Stimulated activated memory B cell treated with anti-CD40 and anti-IgM and Interleukin-4, amounts not matched to agents 10 μg/mL and 1 μg/mL and 100 μg/mL, for 72 hours (primary cell): ENCODE data around the gene CLCN4.
A peak's percentile ranks its signal among the peaks of the same experiment; 100 is the strongest.

Source experiments
- ATAC-seq: fragments of 150-1000 bp; cut with Tn5 transposase; 2 replicates; pipeline ENCODE4 v1.10.0; 2021
- H3K27ac Mint-ChIP-seq: one replicate; pipeline ENCODE4 v1.8.0; 2022; ENCODE audit warnings: mild to moderate bottlenecking, mixed read lengths
- H3K27me3 Mint-ChIP-seq: one replicate; pipeline ENCODE4 v1.8.0; 2022; ENCODE audit warnings: mixed read lengths
- H3K36me3 Mint-ChIP-seq: one replicate; pipeline ENCODE4 v1.8.0; 2022; ENCODE audit warnings: mixed read lengths
- H3K4me1 Mint-ChIP-seq: one replicate; pipeline ENCODE4 v1.8.0; 2022; ENCODE audit warnings: mixed read lengths
- H3K4me3 Mint-ChIP-seq: one replicate; pipeline ENCODE4 v1.8.0; 2022; ENCODE audit warnings: mild to moderate bottlenecking, moderate library complexity, mixed read lengths
- H3K9me3 Mint-ChIP-seq: one replicate; pipeline ENCODE4 v1.8.0; 2022; ENCODE audit warnings: mixed read lengths

CLCN4 gene

GRCh38 chrX:10156199-10157031 lies at the start of gene CLCN4:
CLCN4 (plus strand) TSS chrX:10156975; CDS start chrX:10185033, 28,058 bp downstream.
- H3K4me3 Mint-ChIP-seq: peak within 1 kb of the TSS; percentile 82
- no peaks in the 10 kb centered on the region for H3K27me3 Mint-ChIP-seq
- peak within 1 kb of the TSS; percentile 87 for H3K27ac Mint-ChIP-seq
- peaks cover 14% of the 10 kb centered on the region for H3K36me3 Mint-ChIP-seq
- ATAC-seq: peak; percentile 92
- peaks cover 19% of the 10 kb centered on the region for H3K4me1 Mint-ChIP-seq
- no peaks in the 10 kb centered on the region for H3K9me3 Mint-ChIP-seq

DNA sequence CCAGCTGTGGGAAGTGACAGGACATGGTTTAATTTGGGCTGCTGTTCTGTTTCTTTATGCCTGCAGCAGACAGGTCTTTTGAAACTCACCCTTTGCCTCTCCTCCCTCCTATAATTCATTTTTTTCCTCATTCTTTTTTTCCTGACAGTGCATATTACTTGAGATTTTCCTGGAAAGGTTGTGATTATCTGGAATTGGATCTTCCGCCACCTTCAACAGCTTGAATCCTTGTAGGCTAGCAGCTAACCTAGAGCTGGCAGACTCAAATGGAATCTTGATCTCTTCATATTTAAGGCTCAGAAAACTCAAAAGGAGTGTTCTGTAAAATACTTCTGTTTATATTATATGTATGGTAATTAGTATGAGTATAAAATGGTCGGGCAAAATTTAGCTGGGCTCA lies 49.3 kb upstream of the CLCN4 start:
- peaks cover 18% of the 10 kb centered on the region for H3K36me3 Mint-ChIP-seq
- H3K4me3 Mint-ChIP-seq: no peak overlapping the region
- peaks cover 58% of the 10 kb centered on the region for H3K4me1 Mint-ChIP-seq
- no peak for ATAC-seq
- H3K27me3 Mint-ChIP-seq: no peaks in the 10 kb centered on the region
- H3K27ac Mint-ChIP-seq: peak overlapping the region; percentile 93
- no peaks in the 10 kb centered on the region for H3K9me3 Mint-ChIP-seq

GRCh38 chrX:10108288-10108687 lies 48.5 kb upstream of the CLCN4 start:
- H3K4me1 Mint-ChIP-seq: peaks cover 67% of the 10 kb centered on the region
- H3K27me3 Mint-ChIP-seq: no peaks in the 10 kb centered on the region
- ATAC-seq: no peak
- no peaks in the 10 kb centered on the region for H3K9me3 Mint-ChIP-seq
- H3K27ac Mint-ChIP-seq: peak overlapping the region; percentile 93
- H3K4me3 Mint-ChIP-seq: peak overlapping the region; percentile 21
- peaks cover 16% of the 10 kb centered on the region for H3K36me3 Mint-ChIP-seq

DNA sequence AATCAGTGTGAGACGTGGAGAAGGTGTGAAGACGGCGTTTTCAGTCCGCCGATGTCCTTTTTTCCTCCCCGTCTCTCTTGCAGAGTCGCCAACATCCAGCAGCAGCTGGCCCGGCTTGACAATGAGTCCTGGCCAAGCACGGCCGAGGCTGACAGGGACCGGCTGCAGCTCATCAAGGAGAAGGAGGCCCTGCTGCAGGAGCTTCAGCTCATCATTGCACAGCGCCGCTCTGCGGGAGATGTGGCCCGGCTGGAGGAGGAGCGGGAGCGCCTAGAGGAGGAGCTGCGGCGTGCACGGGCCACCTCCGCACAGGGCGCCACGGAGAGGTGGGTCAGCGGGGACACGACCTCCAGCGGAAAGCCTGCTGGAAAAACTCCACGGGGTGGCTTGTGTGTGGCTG lies 47.1 kb upstream of the CLCN4 start:
- no peaks in the 10 kb centered on the region for H3K27me3 Mint-ChIP-seq
- H3K4me1 Mint-ChIP-seq: peaks cover 68% of the 10 kb centered on the region
- peak overlapping the region; percentile 93 for H3K27ac Mint-ChIP-seq
- H3K4me3 Mint-ChIP-seq: peak overlapping the region; percentile 36
- H3K36me3 Mint-ChIP-seq: peaks cover 11% of the 10 kb centered on the region
- no peak for ATAC-seq
- H3K9me3 Mint-ChIP-seq: no peaks in the 10 kb centered on the region

- Mint-ChIP-seq H3K9me3 (no peaks in the 10 kb centered on the region), H3K27me3 (no peaks in the 10 kb centered on the region), H3K4me3 (peak overlapping the region; percentile 69), H3K36me3 (peaks cover 11% of the 10 kb centered on the region), H3K27ac (peak overlapping the region; percentile 93), H3K4me1 (peaks cover 65% of the 10 kb centered on the region)
- ATAC-seq: no peak
Observed at GRCh38 chrX:10110316-10110935, 46.3 kb upstream of the CLCN4 start.

DNA sequence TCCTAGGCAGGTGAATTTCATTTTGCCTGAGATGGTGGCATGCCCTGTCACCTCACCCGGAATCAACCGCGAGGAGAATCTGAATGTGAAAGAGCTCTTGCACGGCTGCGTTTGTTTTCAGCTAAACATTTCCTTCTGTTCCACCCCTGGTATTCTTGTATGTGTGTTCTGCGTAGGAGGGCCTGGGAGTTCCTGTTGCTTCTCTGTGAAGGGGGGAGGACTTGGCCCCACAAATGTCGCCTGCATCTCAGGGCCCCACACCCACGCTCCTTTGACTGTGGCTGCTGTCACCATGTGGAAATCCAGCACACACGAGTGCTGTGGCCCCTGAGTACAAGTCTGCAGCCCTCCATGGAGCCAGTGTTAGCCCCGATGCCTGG lies 45.8 kb upstream of the CLCN4 start:
- Mint-ChIP-seq H3K4me3 (peak overlapping the region; percentile 69), H3K27me3 (no peaks in the 10 kb centered on the region), H3K36me3 (peaks cover 14% of the 10 kb centered on the region), H3K9me3 (no peaks in the 10 kb centered on the region), H3K27ac (peak overlapping the region; percentile 93), H3K4me1 (peaks cover 60% of the 10 kb centered on the region)
- ATAC-seq: peak; percentile 81

GRCh38 chrX:10111364-10112148 lies 45.2 kb upstream of the CLCN4 start:
- H3K27me3 Mint-ChIP-seq: no peaks in the 10 kb centered on the region
- H3K9me3 Mint-ChIP-seq: no peaks in the 10 kb centered on the region
- peaks cover 20% of the 10 kb centered on the region for H3K36me3 Mint-ChIP-seq
- H3K4me1 Mint-ChIP-seq: peaks cover 55% of the 10 kb centered on the region
- H3K27ac Mint-ChIP-seq: peak overlapping the region; percentile 93
- ATAC-seq: peak; percentile 85
- peak overlapping the region; percentile 69 for H3K4me3 Mint-ChIP-seq

DNA sequence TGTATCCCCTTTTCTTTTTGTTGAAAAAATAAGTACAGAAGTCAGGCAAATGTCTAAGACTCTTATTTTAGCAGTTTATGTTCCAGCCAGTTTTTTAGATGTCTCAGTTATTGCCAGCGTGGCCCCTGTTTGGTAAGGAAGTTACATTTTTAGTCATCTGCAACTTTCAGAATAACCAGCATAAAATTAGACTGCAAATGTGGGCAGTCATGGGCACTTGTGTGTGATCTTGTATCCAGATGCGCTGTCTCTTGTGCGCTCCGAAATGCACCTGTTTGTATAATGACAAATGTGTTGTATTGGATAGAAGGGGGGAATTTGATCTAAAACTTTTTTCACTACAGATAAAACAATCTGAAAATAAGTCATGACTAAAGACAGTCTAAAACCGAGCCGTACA lies 44.3 kb upstream of the CLCN4 start:
- H3K4me3 Mint-ChIP-seq: peak overlapping the region; percentile 65
- H3K27ac Mint-ChIP-seq: peak overlapping the region; percentile 93
- peaks cover 52% of the 10 kb centered on the region for H3K4me1 Mint-ChIP-seq
- peaks cover 26% of the 10 kb centered on the region for H3K36me3 Mint-ChIP-seq
- H3K9me3 Mint-ChIP-seq: no peaks in the 10 kb centered on the region
- H3K27me3 Mint-ChIP-seq: no peaks in the 10 kb centered on the region
- peak; percentile 32 for ATAC-seq

DNA sequence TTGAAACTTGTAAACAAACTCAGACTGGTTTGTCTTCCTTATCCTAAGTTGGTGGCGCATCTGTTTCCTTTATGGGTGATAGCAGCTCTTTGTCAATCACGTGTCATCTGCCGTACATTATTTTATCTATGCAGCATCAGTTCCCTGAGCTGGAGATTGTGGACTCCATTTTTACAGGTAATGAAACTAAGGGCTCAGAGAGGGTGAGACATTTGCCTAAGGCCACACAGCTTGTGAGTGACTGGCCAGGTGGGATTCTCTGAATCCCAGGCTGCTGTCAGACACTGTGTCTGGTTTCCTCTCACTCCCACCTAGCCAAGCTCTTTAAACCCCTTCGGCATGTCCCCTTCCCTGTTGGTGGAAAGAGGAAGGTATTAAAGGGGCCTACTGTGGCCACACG lies 41.7 kb upstream of the CLCN4 start:
- H3K27me3 Mint-ChIP-seq: no peaks in the 10 kb centered on the region
- H3K36me3 Mint-ChIP-seq: peaks cover 33% of the 10 kb centered on the region
- peaks cover 53% of the 10 kb centered on the region for H3K4me1 Mint-ChIP-seq
- ATAC-seq: no peak
- no peaks in the 10 kb centered on the region for H3K9me3 Mint-ChIP-seq
- no peak overlapping the region for H3K4me3 Mint-ChIP-seq
- peak overlapping the region; percentile 40 for H3K27ac Mint-ChIP-seq

- peak overlapping the region; percentile 92 for H3K27ac Mint-ChIP-seq
- peaks cover 58% of the 10 kb centered on the region for H3K4me1 Mint-ChIP-seq
- ATAC-seq: no peak
- peaks cover 37% of the 10 kb centered on the region for H3K36me3 Mint-ChIP-seq
- H3K4me3 Mint-ChIP-seq: no peak overlapping the region
- H3K27me3 Mint-ChIP-seq: no peaks in the 10 kb centered on the region
- no peaks in the 10 kb centered on the region for H3K9me3 Mint-ChIP-seq
Observed at GRCh38 chrX:10117301-10117700, 39.5 kb upstream of the CLCN4 start.

DNA sequence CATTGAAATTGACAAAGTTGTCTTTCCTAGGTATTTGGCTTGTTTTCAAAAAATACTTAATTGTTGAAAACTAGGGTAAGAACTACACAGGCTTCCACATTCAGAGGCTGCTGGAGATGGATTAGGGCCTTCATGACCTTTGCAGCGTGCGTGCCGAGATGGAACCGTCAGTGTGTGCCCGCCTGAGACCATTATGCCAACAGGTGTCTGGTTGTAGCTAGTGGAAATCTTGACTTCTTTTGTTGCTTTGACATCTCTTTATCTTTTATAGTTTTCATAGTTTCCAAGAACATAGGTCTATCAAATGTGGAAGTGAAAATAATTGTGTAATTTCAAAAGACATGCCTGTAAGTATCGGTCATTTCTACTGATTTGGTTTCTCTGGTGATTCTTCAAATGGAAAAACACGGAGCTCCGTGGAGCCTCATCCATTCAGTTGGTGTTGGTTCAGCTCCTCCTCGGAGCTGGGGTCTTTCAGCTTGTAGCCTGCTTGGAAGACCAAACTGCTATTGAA lies 38.9 kb upstream of the CLCN4 start:
- Mint-ChIP-seq H3K4me3 (no peak overlapping the region), H3K9me3 (no peaks in the 10 kb centered on the region), H3K36me3 (peaks cover 37% of the 10 kb centered on the region), H3K27me3 (no peaks in the 10 kb centered on the region), H3K4me1 (peaks cover 55% of the 10 kb centered on the region), H3K27ac (peak overlapping the region; percentile 92)
- ATAC-seq: peak; percentile 71

DNA sequence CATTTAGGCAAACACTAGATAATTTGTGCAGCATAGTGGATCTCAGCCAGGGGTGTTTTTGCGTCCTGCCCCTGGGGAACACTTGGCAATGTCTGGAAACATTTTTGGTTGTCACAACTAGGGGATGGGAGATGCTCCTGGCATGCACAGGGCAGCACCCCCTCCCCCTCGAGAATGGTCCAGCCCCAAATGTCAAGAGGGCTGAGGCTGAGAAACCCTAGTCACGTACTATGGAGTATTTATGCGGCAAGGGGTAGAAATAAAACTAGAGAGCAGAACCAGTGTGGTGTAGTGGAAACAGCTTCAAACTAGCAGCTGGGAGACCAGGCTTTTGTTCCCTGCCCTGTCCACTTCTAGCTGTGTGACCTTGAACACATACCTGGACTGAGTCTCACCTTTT lies 38.2 kb upstream of the CLCN4 start:
- Mint-ChIP-seq H3K9me3 (no peaks in the 10 kb centered on the region), H3K4me1 (peaks cover 50% of the 10 kb centered on the region), H3K27ac (peak overlapping the region; percentile 92), H3K4me3 (no peak overlapping the region), H3K36me3 (peaks cover 37% of the 10 kb centered on the region), H3K27me3 (no peaks in the 10 kb centered on the region)
- peak; percentile 65 for ATAC-seq

GRCh38 chrX:10119399-10119990 lies 37.3 kb upstream of the CLCN4 start:
- Mint-ChIP-seq H3K9me3 (no peaks in the 10 kb centered on the region), H3K27ac (peak overlapping the region; percentile 92), H3K4me3 (peak overlapping the region; percentile 10), H3K27me3 (no peaks in the 10 kb centered on the region), H3K36me3 (peaks cover 37% of the 10 kb centered on the region), H3K4me1 (peaks cover 50% of the 10 kb centered on the region)
- peak; percentile 73 for ATAC-seq

GRCh38 chrX:10120331-10120730 lies 36.4 kb upstream of the CLCN4 start:
- Mint-ChIP-seq H3K9me3 (no peaks in the 10 kb centered on the region), H3K4me1 (peaks cover 50% of the 10 kb centered on the region), H3K27me3 (no peaks in the 10 kb centered on the region), H3K36me3 (peaks cover 45% of the 10 kb centered on the region), H3K4me3 (peak overlapping the region; percentile 36), H3K27ac (peak overlapping the region; percentile 66)
- no peak for ATAC-seq

- H3K27ac Mint-ChIP-seq: peak overlapping the region; percentile 66
Observed at GRCh38 chrX:10120828-10121227, 35.9 kb upstream of the CLCN4 start.

More at GRCh38 chrX:10120828-10121227, 35.9 kb upstream of the CLCN4 start:
- H3K27me3 Mint-ChIP-seq: no peaks in the 10 kb centered on the region
- peaks cover 45% of the 10 kb centered on the region for H3K36me3 Mint-ChIP-seq
- H3K4me3 Mint-ChIP-seq: peak overlapping the region; percentile 60
- H3K9me3 Mint-ChIP-seq: no peaks in the 10 kb centered on the region
- peaks cover 50% of the 10 kb centered on the region for H3K4me1 Mint-ChIP-seq
- no peak for ATAC-seq
